WTC11 (cell line): ENCODE data around the gene STK39. TPM values are rescaled to one million over a fixed set of nuclear protein-coding genes. Genes with fewer than 3 reads are reported as not detected.

Source experiments
- ATAC-seq: fragments of 200-7000 bp; cut with Tn5 transposase; 2 replicates; pipeline ENCODE4 v1.10.0; 2021; ENCODE audit warnings: mild to moderate bottlenecking, moderate library complexity
- CTCF ChIA-PET: fragments of 300-600 bp; sonication (Branson Sonifier 250); formaldehyde crosslinking; loops from one replicate; lab custom pipeline; 2021; ENCODE audit warnings: antibody characterized with exemption; lab: Charles Lee
- POLR2A ChIA-PET: fragments of 350-600 bp; sonication (Branson Sonifier 250); formaldehyde crosslinking; loops from one replicate; lab custom pipeline; 2021; ENCODE audit warnings: antibody characterized with exemption; lab: Charles Lee
- DNase-seq: peaks from one replicate; pipeline ENCODE4 v3.0.0; 2021; ENCODE audit warnings: low spot score
- H3K27ac Mint-ChIP-seq: 2 replicates; pipeline ENCODE4 v1.8.0; 2021; ENCODE audit warnings: mixed read lengths
- H3K27me3 Mint-ChIP-seq: 2 replicates; pipeline ENCODE4 v1.8.0; 2021; ENCODE audit warnings: low read depth, mild to moderate bottlenecking, moderate library complexity, mixed read lengths
- H3K36me3 Mint-ChIP-seq: 2 replicates; pipeline ENCODE4 v1.8.0; 2021; ENCODE audit warnings: mixed read lengths
- H3K4me1 Mint-ChIP-seq: 2 replicates; pipeline ENCODE4 v1.8.0; 2022; ENCODE audit warnings: mixed read lengths
- H3K4me3 Mint-ChIP-seq: 2 replicates; pipeline ENCODE4 v1.8.0; 2021; ENCODE audit warnings: mild to moderate bottlenecking, moderate library complexity, mixed read lengths
- H3K9me3 Mint-ChIP-seq: 2 replicates; pipeline ENCODE4 v1.8.0; 2021; ENCODE audit warnings: mixed read lengths
- AR ChIP-seq: fragments of 250-450 bp; sonication (Bioruptor Pico); IDR thresholded peaks from 2 replicates; pipeline ENCODE4 v1.9.0; 2021; ENCODE audit warnings: mild to moderate bottlenecking
- ARID4B ChIP-seq: sonication (generic); formaldehyde crosslinking; IDR thresholded peaks from 2 replicates; pipeline ENCODE4 v1.8.0; 2023; ENCODE audit warnings: missing genetic modification reagents, mild to moderate bottlenecking, borderline replicate concordance
- CBFB ChIP-seq: sonication (generic); formaldehyde crosslinking; IDR thresholded peaks from 2 replicates; pipeline ENCODE4 v1.8.1; 2022; ENCODE audit warnings: mild to moderate bottlenecking, low read depth, missing genetic modification reagents
- FOXJ3 ChIP-seq: sonication (generic); formaldehyde crosslinking; IDR thresholded peaks from 2 replicates; pipeline ENCODE4 v1.9.0; 2021; ENCODE audit warnings: missing genetic modification reagents, mild to moderate bottlenecking, borderline replicate concordance
- JUN ChIP-seq: sonication (generic); formaldehyde crosslinking; IDR thresholded peaks from 2 replicates; pipeline ENCODE4 v1.8.0; 2023; ENCODE audit warnings: mild to moderate bottlenecking, missing genetic modification reagents
- MAX ChIP-seq: sonication (generic); formaldehyde crosslinking; IDR thresholded peaks from 2 replicates; pipeline ENCODE4 v1.8.0; 2022; ENCODE audit warnings: mild to moderate bottlenecking, missing genetic modification reagents
- SP1 ChIP-seq: sonication (generic); formaldehyde crosslinking; conservative IDR thresholded peaks from 2 replicates; pipeline ENCODE4 v1.8.1; 2022; ENCODE audit warnings: missing genetic modification reagents
- TEAD1 ChIP-seq: sonication (generic); formaldehyde crosslinking; IDR thresholded peaks from 2 replicates; pipeline ENCODE4 v1.8.0; 2022; ENCODE audit warnings: mild to moderate bottlenecking, missing genetic modification reagents
- ZBTB21 ChIP-seq: sonication (generic); formaldehyde crosslinking; IDR thresholded peaks from 2 replicates; pipeline ENCODE4 v1.8.1; 2023; ENCODE audit warnings: mild to moderate bottlenecking, missing genetic modification reagents, borderline replicate concordance
- ZNF138 ChIP-seq: sonication (generic); formaldehyde crosslinking; conservative IDR thresholded peaks from 2 replicates; pipeline ENCODE4 v1.8.1; 2022; ENCODE audit warnings: mild to moderate bottlenecking, moderate library complexity, missing genetic modification reagents
- ZNF281 ChIP-seq: sonication (generic); formaldehyde crosslinking; IDR thresholded peaks from 2 replicates; pipeline ENCODE4 v1.8.0; 2023; ENCODE audit warnings: mild to moderate bottlenecking, missing genetic modification reagents
- ZNF671 ChIP-seq: fragments of 250-450 bp; sonication (Bioruptor Pico); IDR thresholded peaks from 2 replicates; pipeline ENCODE4 v1.8.0; 2021; ENCODE audit warnings: mild to moderate bottlenecking
- total RNA-seq: library from RNA; stranded (reverse); gene quantifications from 3 replicates; pipeline ENCODE4 v1.2.3, GENCODE V29; 2021
- TF ChIP-seq, protein P1 (sequence below): fragments of 250-450 bp; sonication (Bioruptor Pico); conservative IDR thresholded peaks from 2 replicates; pipeline ENCODE4 v1.9.0; 2021; ENCODE audit warnings: mild to moderate bottlenecking
- TF ChIP-seq, protein P2 (sequence below): fragments of 250-450 bp; sonication (Bioruptor Pico); IDR thresholded peaks from 2 replicates; pipeline ENCODE4 v2.1.2; 2022; ENCODE audit warnings: mild to moderate bottlenecking, moderate library complexity

The STK39 gene
- total RNA-seq, 1 experiment from 2014 or later, result 20.5 TPM

DNA sequence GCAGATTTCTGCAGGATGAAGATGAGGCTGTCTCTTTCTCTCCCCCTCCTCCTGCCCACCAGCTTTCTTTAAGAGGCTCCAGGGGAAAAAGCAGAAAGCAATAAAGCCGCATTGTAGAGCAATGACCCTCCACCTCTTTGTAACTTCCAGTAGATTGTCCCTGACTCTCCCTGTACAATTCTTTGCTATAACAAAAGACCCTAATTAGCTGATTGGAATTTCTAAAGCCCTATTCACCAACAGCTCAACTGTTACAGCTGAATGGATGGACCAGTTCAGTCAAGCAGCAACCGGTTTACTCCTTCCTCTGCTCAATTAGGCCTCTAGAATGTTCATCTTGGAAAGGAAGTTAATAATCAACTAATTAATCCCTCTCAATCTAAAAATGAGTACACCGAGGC lies 301.0 kb downstream of the STK39 start:
- H3K27ac Mint-ChIP-seq, result no peak overlapping the region; the same call in 1 of the 2 replicates
- TF ChIP-seq ZBTB21 (CRISPR knock-in tag), result no peak
- TF ChIP-seq AR (CRISPR knock-in tag), result no peak
- TF ChIP-seq, protein P1, sequence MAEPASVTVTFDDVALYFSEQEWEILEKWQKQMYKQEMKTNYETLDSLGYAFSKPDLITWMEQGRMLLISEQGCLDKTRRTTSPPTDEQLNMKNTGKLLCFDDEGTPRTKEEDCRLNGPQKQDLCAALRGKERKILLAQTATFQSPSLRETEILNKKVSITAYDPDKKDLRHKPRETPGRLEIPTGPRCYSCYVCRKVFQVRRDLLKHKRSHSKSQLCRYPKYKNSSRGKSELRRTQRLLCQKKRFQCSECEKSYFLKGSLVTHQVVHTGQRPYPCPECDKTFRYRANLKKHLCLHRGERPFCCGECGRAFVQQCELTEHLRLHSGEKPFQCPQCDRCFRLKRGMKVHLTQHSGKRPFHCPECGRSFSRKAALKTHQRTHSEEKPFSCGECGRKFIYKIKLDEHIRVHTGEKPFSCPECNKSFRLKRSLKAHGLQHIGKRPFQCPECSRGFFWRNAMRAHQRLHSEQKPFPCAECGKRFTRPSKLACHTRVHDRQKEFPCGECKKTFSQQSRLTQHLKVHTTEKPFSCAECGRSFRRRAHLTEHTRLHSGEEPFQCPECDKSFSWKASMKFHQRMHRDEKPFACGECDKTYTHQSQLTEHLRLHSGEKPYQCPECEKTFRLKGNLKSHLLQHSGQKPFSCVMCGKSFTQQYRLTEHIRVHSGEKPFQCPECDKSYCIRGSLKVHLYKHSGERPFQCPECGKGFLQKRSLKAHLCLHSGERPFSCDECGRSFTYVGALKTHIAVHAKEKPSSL, result no peak
- TF ChIP-seq, protein P2, sequence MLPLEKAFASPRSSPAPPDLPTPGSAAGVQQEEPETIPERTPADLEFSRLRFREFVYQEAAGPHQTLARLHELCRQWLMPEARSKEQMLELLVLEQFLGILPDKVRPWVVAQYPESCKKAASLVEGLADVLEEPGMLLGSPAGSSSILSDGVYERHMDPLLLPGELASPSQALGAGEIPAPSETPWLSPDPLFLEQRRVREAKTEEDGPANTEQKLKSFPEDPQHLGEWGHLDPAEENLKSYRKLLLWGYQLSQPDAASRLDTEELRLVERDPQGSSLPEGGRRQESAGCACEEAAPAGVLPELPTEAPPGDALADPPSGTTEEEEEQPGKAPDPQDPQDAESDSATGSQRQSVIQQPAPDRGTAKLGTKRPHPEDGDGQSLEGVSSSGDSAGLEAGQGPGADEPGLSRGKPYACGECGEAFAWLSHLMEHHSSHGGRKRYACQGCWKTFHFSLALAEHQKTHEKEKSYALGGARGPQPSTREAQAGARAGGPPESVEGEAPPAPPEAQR (CRISPR knock-in tag), result no peak
- no peak for TF ChIP-seq ZNF671 (CRISPR knock-in tag)
- no peak for TF ChIP-seq TEAD1 (CRISPR knock-in tag)
- no peak for TF ChIP-seq JUN (CRISPR knock-in tag)
- no peak for TF ChIP-seq ZNF138 (CRISPR knock-in tag)
- TF ChIP-seq ARID4B (CRISPR knock-in tag), result no peak
- no peak for TF ChIP-seq CBFB (CRISPR knock-in tag)
- TF ChIP-seq SP1 (CRISPR knock-in tag), result no peak
- TF ChIP-seq MAX (CRISPR knock-in tag), result no peak
- no peak for TF ChIP-seq FOXJ3 (CRISPR knock-in tag)
- TF ChIP-seq ZNF281, result no peak
- POLR2A ChIA-PET, result no interaction called here
- no peak overlapping the region for H3K4me3 Mint-ChIP-seq
- CTCF ChIA-PET, result interaction anchor here (2.0 kb wide), 1 partner anchor 173 kb away, joined by 12 read pairs; no protein-coding TSS in a partner anchor
- peaks cover 16% of the 10 kb centered on the region for H3K4me1 Mint-ChIP-seq
- no peaks in the 10 kb centered on the region for H3K27me3 Mint-ChIP-seq
- H3K9me3 Mint-ChIP-seq, result peaks cover 22% of the 10 kb centered on the region
- ATAC-seq (peak; percentile 85), DNase-seq (no peak)
- no peaks in the 10 kb centered on the region for H3K36me3 Mint-ChIP-seq
